CD4-positive, alpha-beta T cell (primary cell): ENCODE results near the gene MTRR. TPM values are rescaled to one million over a fixed set of nuclear protein-coding genes. Genes with fewer than 3 reads are reported as not detected.
A peak's percentile ranks its signal among the peaks of the same experiment; 100 is the strongest.

Experiments
- ATAC-seq: fragments of 200-7000 bp; cut with Tn5 transposase; one replicate; pipeline ENCODE4 v1.10.0; 2022; ENCODE audit warnings: mild to moderate bottlenecking; ENCODE audit not compliant: poor library complexity
- CTCF ChIA-PET: fragments of 350-600 bp; sonication (Branson Sonifier 250); formaldehyde crosslinking; loops from one replicate; lab custom pipeline; 2021; ENCODE audit warnings: antibody characterized with exemption, inconsistent platforms; lab: Charles Lee
- POLR2A ChIA-PET: fragments of 350-600 bp; sonication (Branson Sonifier 250); formaldehyde crosslinking; loops from one replicate; lab custom pipeline; 2021; ENCODE audit warnings: antibody characterized with exemption, inconsistent platforms; lab: Charles Lee
- DNase-seq, 14 experiments: peaks; one replicate each; pipeline ENCODE4 v3.0.0-alpha.2; 2013 to 2020; ENCODE audit warnings: mixed read lengths in 2 of 14
- H3K27ac ChIP-seq, 2 donors: one replicate each; pipeline versions ENCODE4 v1.5.1 to v1.7.0; 2013; ENCODE audit warnings: low read length in 2 of 2, low read depth in 1 of 2, mild to moderate bottlenecking in 1 of 2
- H3K27me3 ChIP-seq, 2 experiments: 1 replicate in 1 of 2; 2 replicates in 1 of 2; pipeline versions ENCODE4 v1.6.1 to v1.7.0; 2013; ENCODE audit warnings: low read length in 2 of 2, control low read depth in 1 of 2, mild to moderate bottlenecking in 1 of 2, moderate library complexity in 1 of 2; ENCODE audit not compliant: insufficient read depth in 2 of 2, control insufficient read depth in 1 of 2
- H3K36me3 ChIP-seq: one replicate; pipeline ENCODE4 v1.6.1; 2013; ENCODE audit warnings: low read length, control low read depth; ENCODE audit not compliant: insufficient read depth
- H3K4me1 ChIP-seq: one replicate; pipeline ENCODE4 v1.6.1; 2013; ENCODE audit warnings: low read length, control low read depth; ENCODE audit not compliant: insufficient read depth
- H3K4me3 ChIP-seq: one replicate; pipeline ENCODE4 v1.5.1; 2013; ENCODE audit warnings: mild to moderate bottlenecking, low read length, moderate library complexity
- H3K9me3 ChIP-seq, 2 experiments: 1 replicate in 1 of 2; 2 replicates in 1 of 2; pipeline versions ENCODE4 v1.6.1 to v1.7.0; 2013; ENCODE audit warnings: low read length in 2 of 2, mild to moderate bottlenecking in 2 of 2, control low read depth in 1 of 2, moderate library complexity in 1 of 2; ENCODE audit not compliant: control insufficient read depth in 1 of 2, insufficient read depth in 1 of 2
- H3K27ac Mint-ChIP-seq: one replicate; pipeline ENCODE4 v1.8.0; 2020; ENCODE audit warnings: mixed read lengths
- H3K27me3 Mint-ChIP-seq: one replicate; pipeline ENCODE4 v1.8.0; 2021; ENCODE audit warnings: mixed read lengths
- H3K36me3 Mint-ChIP-seq: one replicate; pipeline ENCODE4 v1.8.0; 2021; ENCODE audit warnings: low read depth, mixed read lengths
- H3K4me1 Mint-ChIP-seq: one replicate; pipeline ENCODE4 v1.8.0; 2021; ENCODE audit warnings: low read depth, mixed read lengths
- H3K4me3 Mint-ChIP-seq: one replicate; pipeline ENCODE4 v1.8.0; 2020; ENCODE audit warnings: mild to moderate bottlenecking, mixed read lengths
- H3K9me3 Mint-ChIP-seq: one replicate; pipeline ENCODE4 v1.8.0; 2020; ENCODE audit warnings: mixed read lengths
- intact Hi-C, 2 experiments: fragments of 100-400 bp; cut with DNase I in 1 of 2; cut with micrococcal nuclease in 1 of 2; formaldehyde crosslinking; loops; one replicate each; pipeline versions ENCODE4 v1.15.1 to v1.9.0; 2023 to 2025; cut with DNase I, micrococcal nuclease
- total RNA-seq, 174 experiments: library from RNA in 2 of 174; stranded (reverse) in 2 of 174; gene quantifications; one replicate each; pipeline ENCODE4 v1.2.3 and lab custom pipeline; 2021 to 2026
- TF ChIP-seq, protein P1 (sequence below): fragments of 200-600 bp; IDR thresholded peaks from one replicate; pipeline ENCODE4 v1.8.0; 2022; ENCODE audit warnings: antibody characterized with exemption, mild to moderate bottlenecking

Gene MTRR
- total RNA-seq, 2 experiments from 2014 or later, result 74.6 to 77.5 TPM

DNA sequence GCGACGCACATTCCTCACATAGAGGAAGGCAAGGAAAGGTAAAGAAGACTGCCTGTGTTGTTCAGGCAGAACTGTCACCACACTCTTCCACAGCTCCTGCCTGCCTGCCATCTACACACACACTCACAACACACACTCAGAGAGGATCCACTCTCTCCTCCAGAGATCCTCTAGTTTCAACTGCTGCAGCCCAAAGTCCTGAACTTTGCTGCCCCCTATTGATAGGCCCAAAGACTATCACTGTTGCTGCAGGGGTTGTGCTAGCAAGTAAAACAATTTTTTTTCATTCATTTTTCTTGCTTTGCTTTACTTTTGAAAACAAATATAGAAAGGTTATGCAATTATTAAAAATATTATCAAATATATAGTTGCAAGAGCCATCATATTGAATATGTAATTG is 12.1 kb upstream of the MTRR start:
- Histone ChIP-seq H3K9me3 (no peaks in the 10 kb centered on the region), H3K36me3 (peaks cover 22% of the 10 kb centered on the region), H3K27ac (no peak overlapping the region), H3K4me3 (no peak overlapping the region), H3K4me1 (peaks cover 19% of the 10 kb centered on the region), H3K27me3 (no peaks in the 10 kb centered on the region)
- Mint-ChIP-seq H3K27me3 (no peaks in the 10 kb centered on the region), H3K4me3 (no peak overlapping the region), H3K4me1 (peaks cover 30% of the 10 kb centered on the region), H3K27ac (no peak overlapping the region), H3K9me3 (no peaks in the 10 kb centered on the region), H3K36me3 (peaks cover 34% of the 10 kb centered on the region)
- DNase-seq (peak in 5 of 14 experiments; percentile 20 to 60 (median 55)), ATAC-seq (peak; percentile 67)
- TF ChIP-seq, protein P1, sequence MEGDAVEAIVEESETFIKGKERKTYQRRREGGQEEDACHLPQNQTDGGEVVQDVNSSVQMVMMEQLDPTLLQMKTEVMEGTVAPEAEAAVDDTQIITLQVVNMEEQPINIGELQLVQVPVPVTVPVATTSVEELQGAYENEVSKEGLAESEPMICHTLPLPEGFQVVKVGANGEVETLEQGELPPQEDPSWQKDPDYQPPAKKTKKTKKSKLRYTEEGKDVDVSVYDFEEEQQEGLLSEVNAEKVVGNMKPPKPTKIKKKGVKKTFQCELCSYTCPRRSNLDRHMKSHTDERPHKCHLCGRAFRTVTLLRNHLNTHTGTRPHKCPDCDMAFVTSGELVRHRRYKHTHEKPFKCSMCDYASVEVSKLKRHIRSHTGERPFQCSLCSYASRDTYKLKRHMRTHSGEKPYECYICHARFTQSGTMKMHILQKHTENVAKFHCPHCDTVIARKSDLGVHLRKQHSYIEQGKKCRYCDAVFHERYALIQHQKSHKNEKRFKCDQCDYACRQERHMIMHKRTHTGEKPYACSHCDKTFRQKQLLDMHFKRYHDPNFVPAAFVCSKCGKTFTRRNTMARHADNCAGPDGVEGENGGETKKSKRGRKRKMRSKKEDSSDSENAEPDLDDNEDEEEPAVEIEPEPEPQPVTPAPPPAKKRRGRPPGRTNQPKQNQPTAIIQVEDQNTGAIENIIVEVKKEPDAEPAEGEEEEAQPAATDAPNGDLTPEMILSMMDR, result peak; percentile 70
- CTCF ChIA-PET, result interaction anchor here (1.3 to 1.4 kb wide), 2 partner anchors 12 to 16 kb away, joined by 3 to 4 read pairs; partner anchors contain the start of genes FASTKD3 and MTRR
- POLR2A ChIA-PET, result interaction anchor here (2.2 kb wide), 1 partner anchor 13 kb away, joined by 22 read pairs; the partner anchor contains the start of genes FASTKD3 and MTRR
- intact Hi-C loops, result loop anchor here in 1 of 2 experiments (10.0 kb wide), 2 partner anchors 598 to 1092 kb away; no protein-coding TSS in a partner anchor

DNA sequence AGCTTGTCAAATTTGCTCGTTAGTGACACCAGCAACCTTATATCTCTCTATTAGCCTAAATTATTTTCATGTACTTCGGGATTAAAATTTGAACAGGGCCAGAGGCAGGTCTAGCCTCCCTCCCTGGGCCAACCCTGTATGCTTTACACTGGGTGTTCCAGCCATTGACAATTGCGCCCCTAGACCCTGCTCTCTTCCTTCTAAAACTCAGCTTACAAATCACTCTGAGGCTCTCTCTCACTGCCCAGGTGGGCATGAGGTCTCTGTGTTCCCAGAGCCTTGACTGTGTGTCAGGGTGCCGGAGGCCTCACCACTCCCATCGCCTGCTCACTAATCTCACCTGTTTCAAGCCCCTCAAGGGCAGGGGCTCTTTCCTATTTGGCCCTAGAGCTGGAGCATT is 11.6 kb upstream of the MTRR start:
- H3K27ac Mint-ChIP-seq, result peak overlapping the region; percentile 75
- TF ChIP-seq, protein P1, result no peak
- intact Hi-C loops, result loop anchor here in 1 of 2 experiments (10.0 kb wide), 2 partner anchors 597 to 1093 kb away; no protein-coding TSS in a partner anchor
- H3K4me3 Mint-ChIP-seq, result no peak overlapping the region
- peaks cover 27% of the 10 kb centered on the region for H3K36me3 ChIP-seq
- ATAC-seq, result no peak
- no peaks in the 10 kb centered on the region for H3K9me3 Mint-ChIP-seq
- no peak for DNase-seq
- H3K4me1 ChIP-seq, result peaks cover 14% of the 10 kb centered on the region
- no peak overlapping the region for H3K27ac ChIP-seq
- ChIA-PET CTCF (interaction anchor here (1.3 to 1.4 kb wide), 2 partner anchors 12 to 15 kb away, joined by 3 to 4 read pairs; partner anchors contain the start of genes FASTKD3 and MTRR), POLR2A (interaction anchor here (0.5 to 2.2 kb wide), 2 partner anchors 10 to 12 kb away, joined by 3 to 22 read pairs; partner anchors contain the start of genes FASTKD3 and MTRR)
- no peaks in the 10 kb centered on the region for H3K9me3 ChIP-seq
- no peak overlapping the region for H3K4me3 ChIP-seq
- H3K4me1 Mint-ChIP-seq, result peaks cover 25% of the 10 kb centered on the region
- peaks cover 37% of the 10 kb centered on the region for H3K36me3 Mint-ChIP-seq
- no peaks in the 10 kb centered on the region for H3K27me3 ChIP-seq
- H3K27me3 Mint-ChIP-seq, result no peaks in the 10 kb centered on the region

DNA sequence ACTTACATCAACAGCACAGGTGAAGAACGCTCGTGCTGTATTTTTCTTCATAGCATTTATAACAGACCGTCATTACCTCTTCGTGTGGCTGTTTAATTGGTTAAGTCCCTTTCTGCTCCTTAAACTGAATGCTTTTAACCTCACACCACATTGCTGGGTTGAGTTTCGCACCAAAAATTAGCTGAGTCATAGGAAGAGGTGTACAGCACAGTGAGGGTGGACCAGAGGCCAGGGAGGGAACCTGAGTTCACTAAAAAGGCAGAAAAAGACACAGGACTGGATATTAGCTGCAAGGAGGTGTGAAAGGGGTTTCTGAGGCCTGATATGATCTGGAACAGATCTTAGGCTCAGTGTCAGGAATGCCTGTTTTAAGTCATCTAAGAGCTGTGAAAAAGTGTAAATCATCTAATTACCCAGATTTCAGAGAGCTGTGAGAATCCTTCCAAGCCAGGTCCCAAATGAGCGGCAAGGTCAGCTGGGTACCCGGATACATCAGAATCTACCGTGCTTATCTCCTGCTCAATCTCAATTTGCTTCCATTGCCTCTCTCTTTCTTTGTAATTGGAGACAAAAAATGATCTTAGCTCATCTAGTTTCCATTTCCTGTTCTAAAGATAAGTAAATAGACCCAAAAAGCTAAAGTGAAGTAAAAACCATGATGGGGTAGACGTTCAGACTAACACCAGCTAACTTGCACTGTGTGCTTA is 10.9 kb upstream of the MTRR start:
- Mint-ChIP-seq H3K4me1 (peaks cover 22% of the 10 kb centered on the region), H3K4me3 (no peak overlapping the region), H3K9me3 (no peaks in the 10 kb centered on the region), H3K27ac (peak overlapping the region; percentile 75), H3K36me3 (peaks cover 45% of the 10 kb centered on the region), H3K27me3 (no peaks in the 10 kb centered on the region)
- Histone ChIP-seq H3K27me3 (no peaks in the 10 kb centered on the region), H3K9me3 (no peaks in the 10 kb centered on the region), H3K4me3 (no peak overlapping the region), H3K27ac (no peak overlapping the region), H3K36me3 (peaks cover 34% of the 10 kb centered on the region), H3K4me1 (peaks cover 12% of the 10 kb centered on the region)
- TF ChIP-seq, protein P1, result no peak
- intact Hi-C loops, result loop anchor here in 1 of 2 experiments (10.0 kb wide), 2 partner anchors 597 to 1093 kb away; no protein-coding TSS in a partner anchor
- ChIA-PET CTCF (interaction anchor here (0.9 to 1.4 kb wide), 3 partner anchors 13 to 29 kb away, joined by 3 to 4 read pairs (median 4); no protein-coding TSS in a partner anchor), POLR2A (interaction anchor here (0.5 to 2.2 kb wide), 3 partner anchors 11 to 15 kb away, joined by 3 to 22 read pairs (median 7); partner anchors contain the start of genes FASTKD3 and MTRR)
- DNase-seq (peak in 1 of 14 experiments; percentile 13), ATAC-seq (peak; percentile 41)
